HepG2 (cell line): ENCODE data around the gene CEP170. TPM values are rescaled to one million over a fixed set of nuclear protein-coding genes. Genes with fewer than 3 reads are reported as not detected.
A peak's percentile ranks its signal among the peaks of the same experiment; 100 is the strongest.

ENCODE experiments used
- FOXO4 ChIP-seq: sonication (generic); formaldehyde crosslinking; conservative IDR thresholded peaks from 2 replicates; pipeline ENCODE4 v1.8.1; 2023; ENCODE audit warnings: missing genetic modification reagents
- HDAC1 ChIP-seq: sonication (generic); formaldehyde crosslinking; IDR thresholded peaks from 2 replicates; pipeline ENCODE4 v1.5.1; 2020; ENCODE audit warnings: mild to moderate bottlenecking, missing genetic modification reagents
- HNF4G ChIP-seq, 2 experiments: sonication (generic) in 1 of 2; formaldehyde crosslinking in 1 of 2; IDR thresholded peaks; 2 replicates each; pipeline versions ENCODE4 v1.4.0 to v1.6.1; 2011 to 2020; ENCODE audit warnings: borderline replicate concordance in 2 of 2, low read depth in 2 of 2, mild to moderate bottlenecking in 2 of 2, low read length in 1 of 2, missing genetic modification reagents in 1 of 2, moderate library complexity in 1 of 2
- IRF1 ChIP-seq: sonication (generic); formaldehyde crosslinking; IDR thresholded peaks from 2 replicates; pipeline ENCODE4 v1.4.0; 2020; ENCODE audit warnings: low read depth, mild to moderate bottlenecking, missing genetic modification reagents
- KMT2B ChIP-seq: IDR thresholded peaks from 2 replicates; pipeline ENCODE4 v1.6.1; 2016; ENCODE audit warnings: missing genetic modification reagents, missing compliant biosample characterization
- MAFG ChIP-seq: sonication (generic); formaldehyde crosslinking; IDR thresholded peaks from 2 replicates; pipeline ENCODE4 v1.5.1; 2020; ENCODE audit warnings: mild to moderate bottlenecking, missing genetic modification reagents
- PHF5A ChIP-seq: IDR thresholded peaks from one replicate; pipeline ENCODE4 v1.6.1; 2018; ENCODE audit warnings: low read depth, missing genetic modification reagents; ENCODE audit not compliant: unreplicated experiment
- RFX1 ChIP-seq: fragments of 450-650 bp; IDR thresholded peaks from 2 replicates; pipeline ENCODE4 v1.6.1; 2017
- SAP130 ChIP-seq: IDR thresholded peaks from 2 replicates; pipeline ENCODE4 v1.6.1; 2016; ENCODE audit warnings: low read depth
- ZFX ChIP-seq: sonication (generic); formaldehyde crosslinking; IDR thresholded peaks from 2 replicates; pipeline ENCODE4 v1.4.0; 2020; ENCODE audit warnings: mild to moderate bottlenecking, low read depth, missing genetic modification reagents, moderate library complexity
- ZNF101 ChIP-seq: sonication (generic); formaldehyde crosslinking; IDR thresholded peaks from 2 replicates; pipeline ENCODE4 v1.4.0; 2020; ENCODE audit warnings: mild to moderate bottlenecking, low read depth, missing genetic modification reagents, borderline replicate concordance
- ZNF24 ChIP-seq: fragments of 450-650 bp; IDR thresholded peaks from 2 replicates; pipeline ENCODE4 v1.6.1; 2017; ENCODE audit warnings: antibody characterized with exemption, mild to moderate bottlenecking
- ZNF652 ChIP-seq: IDR thresholded peaks from 2 replicates; pipeline ENCODE4 v1.6.1; 2016; ENCODE audit warnings: low read depth, borderline replicate concordance
- ZNF776 ChIP-seq: sonication (generic); formaldehyde crosslinking; IDR thresholded peaks from 2 replicates; pipeline ENCODE4 v1.4.0; 2020; ENCODE audit warnings: mild to moderate bottlenecking, missing genetic modification reagents
- ZZZ3 ChIP-seq: sonication (generic); formaldehyde crosslinking; IDR thresholded peaks from 2 replicates; pipeline ENCODE4 v1.4.0; 2020; ENCODE audit warnings: missing genetic modification reagents, mild to moderate bottlenecking, borderline replicate concordance
- polyA plus RNA-seq, 8 experiments: library from polyadenylated mRNA; depleted of rRNA in 3 of 8; stranded (reverse) in 7 of 8; unstranded in 1 of 8; fragments of >200 nt; fragmentation: Illumina TruSeq in 4 of 8; extraction: Trizol in 4 of 8; gene quantifications; 2 replicates each; pipeline versions ENCODE4 v1.2.1 to v1.2.3, GENCODE V29; 2011 to 2016; ENCODE audit warnings: low read depth in 4 of 8, missing spikeins in 1 of 8, mixed read lengths in 1 of 8; ENCODE audit not compliant: insufficient read depth in 1 of 8
- total RNA-seq, 5 experiments: library from RNA; depleted of rRNA; stranded (reverse); fragments of >200 nt; fragmentation: Illumina TruSeq; extraction: Trizol; gene quantifications; 2 replicates each; pipeline ENCODE4 v1.2.3, GENCODE V29; 2016; ENCODE audit warnings: low read depth in 1 of 5
- TF ChIP-seq, protein P1 (sequence below): sonication (generic); formaldehyde crosslinking; IDR thresholded peaks from 2 replicates; pipeline ENCODE4 v1.4.0; 2020; ENCODE audit warnings: mild to moderate bottlenecking, missing genetic modification reagents
- TF ChIP-seq, protein P2 (sequence below): sonication (generic); formaldehyde crosslinking; IDR thresholded peaks from 2 replicates; pipeline ENCODE4 v1.5.0; 2020; ENCODE audit warnings: missing genetic modification reagents, mild to moderate bottlenecking, borderline replicate concordance
- TF ChIP-seq, protein P3 (sequence below): sonication (generic); formaldehyde crosslinking; IDR thresholded peaks from 2 replicates; pipeline ENCODE4 v1.4.0; 2020; ENCODE audit warnings: missing genetic modification reagents
- TF ChIP-seq, protein P4 (sequence below): sonication (generic); formaldehyde crosslinking; IDR thresholded peaks from 2 replicates; pipeline ENCODE4 v1.8.0; 2022; ENCODE audit warnings: missing genetic modification reagents, mild to moderate bottlenecking, borderline replicate concordance

The CEP170 gene
- total and polyA plus RNA-seq, 2 of the 13 experiments (the other 11 are each of a cell fraction or from before 2014, with no cell fraction given), result 23.0 to 28.6 TPM

- TF ChIP-seq ZNF652 (no peak), MAFG (CRISPR knock-in tag) (0 out of 2 replicates have a peak, but pooled peaks have one; percentile 14), ZNF24 (no peak), ZZZ3 (CRISPR knock-in tag) (0 out of 2 replicates have a peak, but pooled peaks have one; percentile 50), FOXO4 (CRISPR knock-in tag) (no peak), ZFX (peak; percentile 68; the same call in 1 of the 2 replicates), RFX1 (no peak), HNF4G (IDR thresholded peaks at IDR 0.05; ENCODE audit: borderline replicate concordance, low read depth, low read length) (no peak), HNF4G (CRISPR knock-in tag; IDR thresholded peaks at IDR 0.05; ENCODE audit: borderline replicate concordance, low read depth) (0 out of 2 replicates have a peak, but pooled peaks have one; percentile 29), SAP130 (peak; percentile 31; the same call in 1 of the 2 replicates), ZNF101 (CRISPR knock-in tag) (0 out of 2 replicates have a peak, but pooled peaks have one; percentile 47), ZNF776 (no peak), KMT2B (peak; percentile 69; the same call in 1 of the 2 replicates), HDAC1 (CRISPR knock-in tag) (peak; percentile 50; the same call in 1 of the 2 replicates), PHF5A (CRISPR knock-in tag) (no peak), IRF1 (CRISPR knock-in tag) (0 out of 2 replicates have a peak, but pooled peaks have one; percentile 28)
- TF ChIP-seq, protein P1, sequence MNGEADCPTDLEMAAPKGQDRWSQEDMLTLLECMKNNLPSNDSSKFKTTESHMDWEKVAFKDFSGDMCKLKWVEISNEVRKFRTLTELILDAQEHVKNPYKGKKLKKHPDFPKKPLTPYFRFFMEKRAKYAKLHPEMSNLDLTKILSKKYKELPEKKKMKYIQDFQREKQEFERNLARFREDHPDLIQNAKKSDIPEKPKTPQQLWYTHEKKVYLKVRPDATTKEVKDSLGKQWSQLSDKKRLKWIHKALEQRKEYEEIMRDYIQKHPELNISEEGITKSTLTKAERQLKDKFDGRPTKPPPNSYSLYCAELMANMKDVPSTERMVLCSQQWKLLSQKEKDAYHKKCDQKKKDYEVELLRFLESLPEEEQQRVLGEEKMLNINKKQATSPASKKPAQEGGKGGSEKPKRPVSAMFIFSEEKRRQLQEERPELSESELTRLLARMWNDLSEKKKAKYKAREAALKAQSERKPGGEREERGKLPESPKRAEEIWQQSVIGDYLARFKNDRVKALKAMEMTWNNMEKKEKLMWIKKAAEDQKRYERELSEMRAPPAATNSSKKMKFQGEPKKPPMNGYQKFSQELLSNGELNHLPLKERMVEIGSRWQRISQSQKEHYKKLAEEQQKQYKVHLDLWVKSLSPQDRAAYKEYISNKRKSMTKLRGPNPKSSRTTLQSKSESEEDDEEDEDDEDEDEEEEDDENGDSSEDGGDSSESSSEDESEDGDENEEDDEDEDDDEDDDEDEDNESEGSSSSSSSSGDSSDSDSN, result peak; percentile 81
- TF ChIP-seq, protein P2, sequence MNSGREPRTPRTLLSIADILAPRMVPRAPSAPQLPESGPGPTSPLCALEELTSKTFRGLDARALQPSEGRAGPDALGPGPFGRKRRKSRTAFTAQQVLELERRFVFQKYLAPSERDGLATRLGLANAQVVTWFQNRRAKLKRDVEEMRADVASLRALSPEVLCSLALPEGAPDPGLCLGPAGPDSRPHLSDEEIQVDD (CRISPR knock-in tag), result 0 out of 2 replicates have a peak, but pooled peaks have one; percentile 50
- TF ChIP-seq, protein P3, sequence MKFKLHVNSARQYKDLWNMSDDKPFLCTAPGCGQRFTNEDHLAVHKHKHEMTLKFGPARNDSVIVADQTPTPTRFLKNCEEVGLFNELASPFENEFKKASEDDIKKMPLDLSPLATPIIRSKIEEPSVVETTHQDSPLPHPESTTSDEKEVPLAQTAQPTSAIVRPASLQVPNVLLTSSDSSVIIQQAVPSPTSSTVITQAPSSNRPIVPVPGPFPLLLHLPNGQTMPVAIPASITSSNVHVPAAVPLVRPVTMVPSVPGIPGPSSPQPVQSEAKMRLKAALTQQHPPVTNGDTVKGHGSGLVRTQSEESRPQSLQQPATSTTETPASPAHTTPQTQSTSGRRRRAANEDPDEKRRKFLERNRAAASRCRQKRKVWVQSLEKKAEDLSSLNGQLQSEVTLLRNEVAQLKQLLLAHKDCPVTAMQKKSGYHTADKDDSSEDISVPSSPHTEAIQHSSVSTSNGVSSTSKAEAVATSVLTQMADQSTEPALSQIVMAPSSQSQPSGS (CRISPR knock-in tag), result no peak
- TF ChIP-seq, protein P4, sequence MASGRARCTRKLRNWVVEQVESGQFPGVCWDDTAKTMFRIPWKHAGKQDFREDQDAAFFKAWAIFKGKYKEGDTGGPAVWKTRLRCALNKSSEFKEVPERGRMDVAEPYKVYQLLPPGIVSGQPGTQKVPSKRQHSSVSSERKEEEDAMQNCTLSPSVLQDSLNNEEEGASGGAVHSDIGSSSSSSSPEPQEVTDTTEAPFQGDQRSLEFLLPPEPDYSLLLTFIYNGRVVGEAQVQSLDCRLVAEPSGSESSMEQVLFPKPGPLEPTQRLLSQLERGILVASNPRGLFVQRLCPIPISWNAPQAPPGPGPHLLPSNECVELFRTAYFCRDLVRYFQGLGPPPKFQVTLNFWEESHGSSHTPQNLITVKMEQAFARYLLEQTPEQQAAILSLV (CRISPR knock-in tag), result no peak
Observed at GRCh38 chr1:243254927-243255790, at the start of gene CEP170 (continued).
